ENCODE results near the gene PNPLA6.

- TF ChIP-seq EZH2 (IDR thresholded peaks at IDR 0.05; ENCODE audit: low read length, unreplicated experiment) (no peak), CTCF (conservative IDR thresholded peaks at IDR 0.05; ENCODE audit: low read depth, low read length) (no peak), EZH2phosphoT487 (IDR thresholded peaks at IDR 0.05; ENCODE audit: borderline replicate concordance, low read length) (no peak)
Measured at GRCh38 chr19:7542556-7543348, 7.2 kb downstream of the PNPLA6 start.
